ENCODE results near the gene CCDC59.
"Not testable (repeated sequence)": the region's sequence is repeated elsewhere in the genome, so short reads cannot be mapped to it uniquely, and the experiment has no call there.

The CCDC59 gene, protein sequence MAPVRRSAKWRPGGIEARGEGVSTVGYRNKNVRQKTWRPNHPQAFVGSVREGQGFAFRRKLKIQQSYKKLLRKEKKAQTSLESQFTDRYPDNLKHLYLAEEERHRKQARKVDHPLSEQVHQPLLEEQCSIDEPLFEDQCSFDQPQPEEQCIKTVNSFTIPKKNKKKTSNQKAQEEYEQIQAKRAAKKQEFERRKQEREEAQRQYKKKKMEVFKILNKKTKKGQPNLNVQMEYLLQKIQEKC

DNA sequence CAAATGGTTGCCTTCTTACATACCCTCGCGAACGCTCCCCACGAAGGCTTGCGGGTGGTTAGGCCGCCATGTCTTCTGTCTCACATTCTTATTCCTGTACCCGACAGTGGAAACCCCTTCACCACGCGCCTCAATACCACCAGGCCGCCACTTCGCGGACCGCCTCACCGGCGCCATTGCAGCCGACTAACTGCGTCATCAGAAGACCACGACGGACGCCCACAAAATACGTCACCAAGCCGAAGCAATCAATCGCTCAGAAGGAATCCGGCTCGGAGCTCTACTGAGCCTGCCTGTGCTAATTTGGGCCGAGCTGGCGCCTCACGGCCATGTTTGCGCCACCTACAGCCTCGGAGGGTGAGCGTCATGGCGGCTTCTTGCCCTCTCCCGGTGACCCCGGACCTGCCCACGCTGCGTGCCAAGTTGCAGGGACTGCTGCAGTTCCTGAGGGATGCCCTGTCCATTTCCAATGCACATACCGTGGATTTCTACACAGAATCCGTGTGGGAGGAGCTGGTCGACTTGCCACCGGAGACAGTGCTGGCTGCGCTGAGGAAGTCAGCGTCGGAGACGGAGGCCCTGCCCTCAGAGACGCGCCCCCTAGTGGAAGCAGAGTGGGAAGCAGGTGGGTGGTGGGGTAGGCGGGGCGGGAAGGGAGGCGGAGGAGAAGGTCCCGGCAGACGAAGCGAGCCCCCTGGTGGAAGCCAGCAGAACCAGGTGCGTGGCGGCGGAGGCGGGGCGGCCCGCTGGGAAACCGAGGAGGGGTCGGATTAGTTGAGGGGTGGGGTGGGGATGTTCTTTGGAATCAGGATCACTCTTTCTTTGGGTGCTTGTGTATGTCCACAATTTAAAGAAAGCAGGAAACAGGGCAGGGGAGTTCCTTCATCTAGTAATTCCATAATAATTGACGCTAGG is at the start of gene CCDC59, which contains the start of gene METTL25:
CCDC59 (minus strand) TSS at position 188 of the 915 bp plus-strand sequence; CDS start at position 177, 11 bp downstream.
METTL25 (plus strand) TSS at position 330 of the 915 bp plus-strand sequence; CDS start at position 367, 37 bp downstream.
- peak; percentile 96 for DNase-seq (ENCODE audit: low read depth)

DNA sequence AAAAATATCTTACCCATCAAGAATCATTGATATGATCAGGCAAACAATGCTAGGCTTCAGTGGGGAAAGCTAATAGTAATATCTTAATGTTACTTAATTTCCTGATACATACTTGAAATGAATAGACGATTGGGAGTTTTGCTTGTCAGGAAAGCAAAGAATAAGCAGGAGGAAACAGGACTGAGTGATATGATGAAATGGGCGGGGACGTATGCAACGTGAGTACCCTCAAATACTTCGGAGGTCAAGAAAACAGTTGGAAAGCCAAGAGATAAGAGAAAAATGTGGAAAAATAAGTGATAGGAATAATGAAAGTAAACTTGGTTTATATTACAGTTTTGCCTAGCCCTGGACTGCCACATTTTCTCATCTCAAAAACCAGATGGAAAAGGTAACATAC is 49.3 kb upstream of the CCDC59 start:
- no peak for DNase-seq (ENCODE audit: low read depth)

DNA sequence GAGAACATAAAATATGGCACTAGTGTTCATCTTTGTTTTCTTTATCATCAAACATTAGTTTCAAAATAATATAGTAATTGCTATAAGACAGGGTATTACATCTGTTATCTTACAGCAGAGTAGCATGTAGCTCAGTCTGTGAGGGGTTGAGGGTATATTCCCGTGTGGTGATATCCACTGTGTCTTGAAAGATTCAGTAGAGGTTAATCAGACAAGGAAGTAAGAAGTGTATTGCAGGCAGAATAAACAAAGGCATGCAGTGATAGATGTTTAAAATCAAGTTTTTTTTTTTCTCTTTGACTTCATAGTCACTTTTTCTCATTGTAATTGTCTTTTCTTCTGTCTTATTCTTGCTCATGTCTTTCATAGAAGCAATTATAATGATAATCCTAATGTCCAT is 48.5 kb upstream of the CCDC59 start:
- no peak for DNase-seq (ENCODE audit: low read depth)

DNA sequence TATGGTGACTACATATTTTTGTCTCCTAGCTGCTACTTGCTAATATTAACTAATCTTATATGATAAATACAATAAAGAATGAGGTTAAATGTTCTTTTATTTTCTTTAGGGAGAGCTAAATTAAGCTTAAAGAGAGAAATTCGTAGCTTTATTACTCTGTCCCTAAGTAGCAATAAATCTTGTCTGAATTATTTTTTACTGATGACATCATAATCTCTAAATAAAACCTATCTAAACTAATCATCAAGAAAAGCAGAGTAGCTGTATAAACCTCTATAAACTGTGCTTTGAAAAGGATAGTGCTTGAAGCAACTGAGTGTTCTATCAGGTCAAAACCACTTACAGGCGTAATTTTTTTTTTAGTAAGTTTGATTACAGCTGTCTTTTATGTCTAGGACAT is 42.6 kb upstream of the CCDC59 start:
- no peak for DNase-seq (ENCODE audit: low read depth)

DNA sequence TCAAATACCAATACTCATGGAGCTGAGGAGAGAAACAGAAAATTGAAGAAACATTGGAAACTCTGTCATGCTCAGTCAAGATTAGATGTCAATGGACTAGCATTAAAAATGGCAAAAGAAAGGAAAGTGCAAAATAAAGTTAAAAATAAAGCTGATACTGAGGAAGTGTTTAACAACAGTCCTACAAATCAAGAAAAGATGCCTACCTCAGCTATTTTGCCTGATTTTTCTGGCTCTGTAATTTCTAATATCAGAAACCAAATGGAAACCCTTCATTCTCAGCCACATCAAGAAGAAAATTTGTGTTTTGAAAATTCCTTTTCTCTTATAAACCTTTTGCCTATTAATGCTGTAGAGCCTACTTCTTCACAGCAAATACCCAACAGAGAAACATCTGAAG is 40.7 kb upstream of the CCDC59 start:
- no peak for DNase-seq (ENCODE audit: low read depth)

DNA sequence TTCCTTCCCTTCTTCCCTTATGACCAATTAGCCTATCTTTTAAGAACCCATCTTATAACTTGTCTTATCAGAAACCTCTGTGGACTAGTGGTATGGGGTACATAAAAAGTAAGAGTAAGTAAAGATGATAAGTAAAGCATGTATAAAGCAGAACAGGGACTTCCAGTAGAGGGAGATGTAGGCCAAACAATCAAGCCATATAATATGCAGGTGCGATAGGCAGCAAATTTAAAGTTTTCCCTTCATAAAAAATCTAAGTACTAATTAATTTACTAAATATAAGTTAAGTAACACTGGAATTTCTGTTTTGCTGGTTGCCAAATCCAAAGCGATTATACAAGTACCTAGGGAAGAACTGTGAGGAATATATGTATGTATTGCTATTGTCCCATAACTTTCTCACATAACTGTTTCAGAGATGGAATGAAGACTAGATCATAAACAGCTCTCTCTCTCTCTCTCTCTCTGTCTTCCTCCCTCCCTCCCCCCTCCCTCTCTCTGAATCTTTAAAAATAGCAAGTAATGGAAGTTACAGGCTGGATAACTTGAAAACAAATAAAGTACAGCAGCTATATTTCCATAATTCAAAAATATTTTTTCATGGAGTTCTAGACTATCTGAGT is 25.9 kb upstream of the CCDC59 start:
- DNase-seq (ENCODE audit: low read depth): no peak

DNA sequence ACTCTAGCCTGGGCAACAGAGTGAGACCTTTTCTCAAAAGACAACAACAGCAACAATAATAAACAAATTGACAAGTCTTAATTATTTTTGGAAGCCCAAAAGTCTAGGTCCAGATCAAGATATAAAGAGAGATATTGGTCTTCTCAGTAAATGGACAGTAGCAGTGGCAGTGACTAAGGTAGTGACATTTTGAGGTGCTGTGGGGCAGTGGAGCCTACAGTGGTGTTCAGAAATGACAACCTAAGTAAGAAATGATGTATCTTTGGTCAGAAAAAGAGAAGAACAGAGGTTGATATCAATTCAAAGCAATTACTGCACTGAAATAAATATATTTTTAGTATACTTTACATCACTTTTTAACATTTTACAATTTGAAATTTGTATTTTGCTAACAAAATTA is 20.8 kb upstream of the CCDC59 start:
- no peak for DNase-seq (ENCODE audit: low read depth)

DNA sequence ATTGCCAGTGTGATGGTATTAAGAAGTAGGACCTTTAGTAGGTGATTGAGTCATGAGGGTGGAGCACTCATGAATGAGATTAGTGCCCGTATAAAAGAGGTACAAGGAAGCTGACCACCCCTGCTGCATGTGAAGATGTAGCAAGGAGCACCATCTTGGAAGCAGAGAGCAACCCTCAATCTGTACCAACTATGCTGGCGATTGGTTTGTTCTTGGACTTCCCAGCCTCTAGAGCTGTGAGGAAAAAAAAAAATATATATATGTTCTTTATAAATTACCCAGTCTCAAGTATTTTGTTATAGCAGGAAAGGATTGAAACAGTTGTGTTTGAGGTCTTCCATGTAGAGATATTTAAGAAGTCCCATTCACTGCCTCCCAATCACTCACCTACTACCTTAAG is 17.0 kb upstream of the CCDC59 start:
- no peak for DNase-seq (ENCODE audit: low read depth)

DNA sequence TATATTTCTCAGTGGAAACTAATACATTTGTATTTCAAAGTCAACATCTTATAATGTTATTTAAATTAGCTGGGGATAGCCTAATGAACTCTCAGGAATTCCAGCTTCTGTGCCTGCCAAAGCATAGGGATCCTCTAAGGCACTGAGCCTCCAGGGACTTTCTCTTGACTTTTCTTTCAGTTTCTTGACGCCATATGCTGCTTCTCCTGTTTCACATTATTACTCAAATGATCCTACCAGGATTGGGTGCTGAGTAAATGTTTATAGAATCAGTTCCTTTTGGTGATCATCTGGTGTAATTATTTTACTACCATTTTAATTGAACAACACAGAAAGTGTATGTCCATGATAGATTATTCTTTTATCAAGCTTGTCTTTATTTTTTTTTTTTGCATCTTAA is 8.0 kb upstream of the CCDC59 start:
- DNase-seq (ENCODE audit: low read depth): no peak

DNA sequence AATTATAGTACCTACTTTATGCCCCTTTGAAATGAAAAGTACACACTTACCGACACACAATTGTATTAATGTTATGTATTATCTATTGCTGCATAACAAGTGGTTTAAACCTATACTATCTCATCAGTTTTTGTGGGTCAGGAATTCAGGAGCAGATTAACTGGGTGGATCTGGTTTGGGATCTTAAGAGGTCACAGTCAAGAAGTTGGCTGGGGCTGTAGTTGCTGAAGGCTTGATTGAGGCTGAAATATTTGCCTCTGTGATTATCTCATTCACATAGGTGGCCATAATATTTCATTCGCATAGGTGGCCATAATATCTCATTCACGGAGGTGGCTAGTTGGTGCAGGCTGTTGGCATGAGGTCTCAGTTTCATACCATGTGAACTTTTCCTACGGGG is 5.8 kb upstream of the CCDC59 start:
- no peak for DNase-seq (ENCODE audit: low read depth)

DNA sequence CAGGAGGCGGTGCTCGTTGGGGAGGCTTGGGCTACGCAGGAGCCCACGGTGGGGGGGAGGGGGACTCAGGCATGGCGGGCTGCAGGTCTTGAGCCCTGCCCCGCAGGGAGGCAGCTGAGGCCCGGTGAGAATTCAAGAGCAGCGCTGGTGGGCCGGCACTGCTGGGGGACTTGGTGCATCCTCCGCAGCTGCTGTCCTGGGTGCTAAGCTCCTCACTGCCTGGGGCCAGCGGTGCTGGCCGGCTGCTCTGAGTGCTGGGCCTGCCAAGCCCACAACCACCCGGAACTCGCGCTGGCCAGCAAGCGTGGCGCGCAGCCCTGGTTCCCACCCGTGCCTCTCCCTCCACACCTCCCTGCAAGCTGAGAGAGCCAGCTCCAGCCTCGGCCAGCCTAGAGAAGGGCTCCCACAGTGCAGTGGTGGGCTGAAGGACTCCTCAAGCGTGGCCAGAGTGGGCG is 3.3 kb upstream of the CCDC59 start:
- no peak for DNase-seq (ENCODE audit: low read depth)

DNA sequence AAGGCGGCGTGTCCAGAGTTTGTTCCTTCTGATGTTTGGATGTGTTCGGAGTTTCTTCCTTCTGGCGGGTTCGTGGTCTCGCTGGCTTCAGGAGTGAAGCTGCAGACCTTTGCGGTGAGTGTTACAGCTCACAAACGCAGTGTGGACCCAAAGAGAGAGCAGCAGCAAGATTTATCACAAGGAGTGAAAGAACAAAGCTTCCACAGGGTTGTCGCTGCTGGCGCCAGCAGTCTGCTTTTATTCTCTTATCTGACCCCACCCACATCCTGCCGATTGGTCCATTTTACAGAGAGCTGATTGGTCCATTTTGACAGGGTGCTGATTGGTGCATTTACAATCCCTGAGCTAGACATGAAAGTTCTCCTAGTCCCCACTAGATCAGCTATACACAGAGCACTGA is 2.6 kb upstream of the CCDC59 start:
- not testable (repeated sequence) for DNase-seq (ENCODE audit: low read depth)

DNA sequence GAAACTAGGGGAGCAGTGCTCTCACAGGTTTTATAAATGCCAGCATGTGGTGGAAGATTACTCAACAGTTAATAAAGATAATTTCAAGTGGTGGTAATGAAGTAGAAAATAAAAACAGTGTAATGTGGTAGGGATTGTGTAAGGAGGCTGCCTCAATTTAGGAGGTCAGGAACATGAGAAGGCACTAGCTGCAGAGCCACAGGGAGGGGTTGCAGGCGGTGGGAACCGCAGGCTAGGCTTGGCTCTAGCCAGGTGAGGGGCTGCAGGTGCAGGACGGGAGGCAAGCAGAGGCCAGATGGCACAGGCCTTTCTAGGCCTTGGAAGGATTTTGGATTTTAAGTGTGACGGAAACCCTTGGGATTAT is 910 bp upstream of the CCDC59 start:
- no peak for DNase-seq (ENCODE audit: low read depth)

DNA sequence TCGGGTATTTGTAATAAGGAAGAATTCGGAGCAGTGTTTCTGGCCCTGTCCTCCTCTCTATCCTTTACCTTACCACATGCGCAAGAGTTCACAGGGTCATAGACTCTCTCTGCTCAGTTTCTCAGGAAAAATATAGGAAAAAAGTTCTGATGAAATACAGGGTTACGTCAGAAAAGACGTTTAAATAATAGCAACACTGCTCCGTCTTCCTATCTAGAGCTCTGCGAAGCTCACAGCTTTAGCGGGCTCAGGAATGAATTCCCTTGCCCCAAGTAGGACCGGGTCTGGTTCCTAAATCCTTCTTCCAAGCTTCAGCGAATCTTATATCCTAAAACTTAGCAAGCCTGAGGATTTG is 365 bp downstream of the CCDC59 start:
- DNase-seq (ENCODE audit: low read depth): no peak

DNA sequence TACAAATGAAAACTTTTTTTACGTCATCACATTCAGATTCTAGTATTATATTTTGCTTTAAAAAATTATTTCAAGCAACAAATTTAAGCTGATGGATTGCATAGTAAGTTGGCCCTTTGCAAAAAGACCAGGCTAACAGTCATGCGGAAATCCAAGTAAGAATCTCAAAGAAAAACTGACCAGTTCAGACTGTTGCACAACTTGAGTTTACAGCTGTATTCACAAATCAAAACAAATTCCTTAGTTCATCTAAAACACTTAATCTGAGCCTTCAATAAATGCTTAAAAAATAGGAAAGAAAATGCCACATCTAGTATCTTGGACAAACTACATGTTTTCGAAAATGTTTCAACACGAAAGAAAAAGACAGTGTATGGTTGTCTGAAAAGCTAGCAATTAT is 847 bp downstream of the CCDC59 start:
- DNase-seq (ENCODE audit: low read depth): no peak

DNA sequence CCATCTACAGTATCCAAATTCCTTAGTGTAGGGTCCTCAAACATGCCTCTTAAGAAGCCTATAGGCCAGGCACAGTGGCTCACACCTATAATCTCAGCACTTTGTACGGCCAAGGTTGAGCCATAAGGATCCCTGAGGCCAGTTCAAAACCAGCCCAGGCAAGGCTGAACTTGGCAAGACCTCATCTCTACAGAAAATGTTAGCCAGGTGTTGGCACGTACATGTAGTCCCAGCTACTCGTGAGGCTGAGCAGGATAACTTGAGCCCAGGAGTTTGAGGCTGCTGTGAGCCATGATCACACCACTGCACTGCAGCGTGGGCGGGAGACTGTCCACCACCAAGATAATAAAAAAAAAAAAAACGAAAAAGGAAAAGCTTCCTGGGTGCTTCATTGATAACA is 6.8 kb downstream of the CCDC59 start:
- DNase-seq (ENCODE audit: low read depth): no peak

DNA sequence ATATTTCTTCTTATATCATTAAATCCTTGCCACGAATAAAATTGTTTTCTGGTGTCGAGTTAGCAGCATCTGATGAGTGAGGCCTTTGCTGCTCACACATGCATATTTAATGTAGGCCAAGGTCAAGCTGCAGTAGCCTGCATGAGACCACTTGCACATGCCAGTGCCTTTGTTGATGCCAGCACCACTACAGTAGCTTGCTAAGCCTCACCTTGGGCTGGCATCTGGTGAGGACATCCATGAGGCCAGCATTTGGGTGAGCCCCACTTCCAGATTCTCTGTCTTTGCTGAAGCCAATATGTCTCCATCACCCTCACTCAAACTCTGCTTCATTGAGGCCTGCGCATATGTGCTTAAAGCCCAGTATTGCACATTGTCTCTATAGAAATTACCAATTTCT is 8.0 kb downstream of the CCDC59 start:
- DNase-seq (ENCODE audit: low read depth): no peak

DNA sequence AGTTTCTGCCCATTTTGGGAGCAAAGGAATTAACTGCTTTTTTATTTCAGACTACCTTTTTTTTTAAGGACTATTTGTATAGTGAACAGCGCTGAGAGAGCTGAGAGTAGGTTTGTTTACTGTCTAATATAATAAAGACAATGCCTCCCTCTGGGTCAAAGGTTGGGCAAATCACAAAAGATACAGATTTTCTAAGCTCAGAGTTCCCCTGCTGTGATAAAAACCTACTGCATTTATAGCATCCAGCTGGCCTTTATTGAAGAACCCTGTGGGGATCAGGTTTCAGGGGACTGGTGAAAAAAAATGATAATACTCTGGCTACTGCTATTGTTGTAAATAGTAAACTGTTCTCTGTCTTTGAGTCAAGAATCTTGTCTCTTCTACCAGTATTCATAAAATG is 28.7 kb downstream of the CCDC59 start:
- no peak for DNase-seq (ENCODE audit: low read depth)

DNA sequence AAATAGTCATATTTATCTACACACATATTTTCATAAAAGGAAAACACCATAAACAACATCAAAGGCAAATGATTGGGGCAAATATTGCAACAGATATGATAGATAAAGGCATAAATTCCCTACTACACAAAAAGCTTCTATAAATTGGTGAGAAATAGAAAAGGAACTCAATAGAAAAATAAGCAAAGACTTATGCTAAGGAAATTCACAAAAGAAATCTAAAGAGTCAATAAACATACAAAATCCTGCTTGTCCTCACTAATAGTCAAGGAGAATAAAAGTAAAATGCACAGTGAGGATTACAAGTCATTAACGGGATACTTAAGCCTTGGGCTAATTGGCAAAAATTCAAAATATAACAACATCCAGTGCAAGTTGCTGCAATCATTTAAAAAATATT is 30.3 kb downstream of the CCDC59 start:
- DNase-seq (ENCODE audit: low read depth): no peak

DNA sequence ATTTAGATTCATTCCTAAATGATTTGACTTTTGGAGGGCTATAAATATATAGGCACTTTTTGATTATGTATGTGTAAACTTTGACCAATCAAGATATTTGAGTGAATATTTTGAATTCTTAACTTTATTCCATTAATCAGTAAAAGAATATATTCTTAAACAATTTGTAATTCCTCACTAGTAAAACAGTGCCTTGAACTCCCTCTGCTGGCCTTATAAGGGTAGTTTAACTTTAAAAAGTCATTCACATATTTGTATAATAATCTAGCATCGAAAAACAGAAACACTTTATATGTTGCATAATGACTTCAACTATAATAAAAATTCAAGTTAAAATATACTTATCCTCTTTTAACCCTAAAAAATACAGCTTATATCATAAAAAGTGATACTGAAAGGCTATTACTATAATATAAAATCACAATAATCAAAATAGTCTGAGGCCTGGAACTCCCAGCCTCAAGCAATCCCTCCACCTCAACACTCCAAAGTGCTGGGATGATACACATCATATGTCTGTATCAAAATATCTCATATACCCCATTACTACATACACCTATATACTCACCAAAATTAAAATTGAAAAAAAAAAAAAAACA is 31.2 kb downstream of the CCDC59 start:
- no peak for DNase-seq (ENCODE audit: low read depth)

DNA sequence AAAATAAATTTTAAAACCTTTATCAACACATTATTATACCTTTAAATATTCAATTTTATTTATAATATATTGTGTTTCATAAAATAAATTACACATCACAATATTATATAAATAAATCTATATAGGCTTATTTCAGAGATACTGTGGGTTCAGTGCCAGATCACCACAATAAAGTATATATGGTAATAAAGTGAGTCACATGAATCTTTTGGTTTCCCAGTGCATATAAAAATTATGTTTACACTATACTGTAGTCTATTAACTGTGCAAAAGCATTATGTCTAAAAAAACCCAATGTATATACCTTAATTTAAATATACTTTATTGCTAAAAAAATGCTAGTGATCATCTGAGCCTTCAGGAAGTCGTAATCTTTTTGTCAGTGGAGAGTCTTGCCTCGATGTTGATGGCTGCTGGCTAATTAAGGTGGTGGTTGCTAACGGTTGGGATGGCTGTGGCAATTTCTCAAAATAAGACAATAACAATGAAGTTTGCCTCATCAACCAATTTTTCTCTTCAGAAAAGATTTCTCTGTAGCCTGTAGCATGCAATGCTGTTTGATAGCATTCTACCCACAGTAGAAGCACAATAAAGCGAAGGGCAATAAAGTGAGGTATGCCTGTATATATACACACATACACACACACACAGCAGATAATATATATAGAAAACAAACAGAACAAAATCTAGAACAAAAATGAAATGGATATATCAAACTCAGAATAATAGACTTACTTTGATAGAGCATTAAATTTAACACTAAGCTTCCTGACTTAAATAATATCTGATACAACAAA is 32.4 kb downstream of the CCDC59 start:
- no peak for DNase-seq (ENCODE audit: low read depth)

DNA sequence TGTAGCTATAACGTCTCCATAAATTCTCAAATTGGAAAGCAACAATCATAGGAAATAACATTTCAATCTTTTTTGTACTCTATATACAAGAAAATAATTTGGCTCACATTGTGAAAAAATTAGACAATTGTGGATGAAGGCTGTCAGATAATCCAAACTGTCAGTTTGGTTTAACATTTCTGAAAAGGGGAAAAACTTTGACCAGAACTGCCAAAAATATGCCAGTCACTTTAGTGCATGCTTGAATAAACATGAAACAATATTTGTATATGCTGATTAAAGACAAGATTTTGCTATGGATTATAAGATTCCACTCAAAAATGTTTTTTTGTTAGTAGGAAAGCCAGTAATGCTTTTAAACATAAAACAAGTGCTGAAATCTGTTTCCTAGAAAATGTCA is 38.9 kb downstream of the CCDC59 start:
- DNase-seq (ENCODE audit: low read depth): no peak
